ENCODE results near the gene SYT2.
"Not testable (repeated sequence)": the region's sequence is repeated elsewhere in the genome, so short reads cannot be mapped to it uniquely, and the experiment has no call there.

Gene SYT2

GRCh38 chr1:202569393-202570322, 140.6 kb downstream of the SYT2 start:
- DNase-seq (ENCODE audit: low read depth), result no peak

- DNase-seq (ENCODE audit: low read depth), result no peak
Observed at GRCh38 chr1:202568826-202569225, 141.4 kb downstream of the SYT2 start.

GRCh38 chr1:202568410-202568809, 141.8 kb downstream of the SYT2 start:
- no peak for DNase-seq (ENCODE audit: low read depth)

GRCh38 chr1:202567738-202568137, 142.5 kb downstream of the SYT2 start:
- DNase-seq (ENCODE audit: low read depth), result peak; percentile 32

- DNase-seq (ENCODE audit: low read depth), result no peak
Observed at GRCh38 chr1:202565890-202566602, 144.2 kb downstream of the SYT2 start.

- no peak for DNase-seq (ENCODE audit: low read depth)
Observed at GRCh38 chr1:202564958-202565495, 145.2 kb downstream of the SYT2 start.

- DNase-seq (ENCODE audit: low read depth), result no peak
Observed at GRCh38 chr1:202563818-202564217, 146.4 kb downstream of the SYT2 start.

- no peak for DNase-seq (ENCODE audit: low read depth)
Observed at GRCh38 chr1:202562444-202563060, 147.7 kb downstream of the SYT2 start.

GRCh38 chr1:202561726-202562443, 148.4 kb downstream of the SYT2 start:
- no peak for DNase-seq (ENCODE audit: low read depth)

- DNase-seq (ENCODE audit: low read depth), result no peak
Observed at GRCh38 chr1:202561240-202561639, 149.0 kb downstream of the SYT2 start.

- DNase-seq (ENCODE audit: low read depth), result not testable (repeated sequence)
Observed at GRCh38 chr1:202557662-202558061, 152.6 kb downstream of the SYT2 start.

- DNase-seq (ENCODE audit: low read depth), result not testable (repeated sequence)
Observed at GRCh38 chr1:202556037-202556436, 154.2 kb downstream of the SYT2 start.

- not testable (repeated sequence) for DNase-seq (ENCODE audit: low read depth)
Observed at GRCh38 chr1:202554619-202555018, 155.6 kb downstream of the SYT2 start.

GRCh38 chr1:202553560-202554038, 156.7 kb downstream of the SYT2 start:
- DNase-seq (ENCODE audit: low read depth), result no peak

- not testable (repeated sequence) for DNase-seq (ENCODE audit: low read depth)
Observed at GRCh38 chr1:202553078-202553477, 157.2 kb downstream of the SYT2 start.

- peak; percentile 49 for DNase-seq (ENCODE audit: low read depth)
Observed at GRCh38 chr1:202552615-202553014, 157.6 kb downstream of the SYT2 start.

GRCh38 chr1:202551683-202552082, 158.6 kb downstream of the SYT2 start:
- no peak for DNase-seq (ENCODE audit: low read depth)

GRCh38 chr1:202550088-202550487, 160.2 kb downstream of the SYT2 start:
- DNase-seq (ENCODE audit: low read depth), result not testable (repeated sequence)

GRCh38 chr1:202547215-202547614, 163.0 kb downstream of the SYT2 start:
- no peak for DNase-seq (ENCODE audit: low read depth)

- DNase-seq (ENCODE audit: low read depth), result not testable (repeated sequence)
Observed at GRCh38 chr1:202546796-202547195, 163.5 kb downstream of the SYT2 start.

- not testable (repeated sequence) for DNase-seq (ENCODE audit: low read depth)
Observed at GRCh38 chr1:202546377-202546776, 163.9 kb downstream of the SYT2 start.
